ENCODE results near the gene SSRP1.

GRCh38 chr11:57306161-57306876, 29.4 kb downstream of the SSRP1 start:
- TF ChIP-seq GATA2 (IDR thresholded peaks at IDR 0.05; ENCODE audit: low read depth, low read length) = no peak
- no peak for TF ChIP-seq GATA3 (IDR thresholded peaks at IDR 0.05; ENCODE audit: low read depth, low read length)
